GM06990 (cell line): ENCODE measurements around the gene PNMA6A.
"Not testable (repeated sequence)": the region's sequence is repeated elsewhere in the genome, so short reads cannot be mapped to it uniquely, and the experiment has no call there.

Source experiments
- DNase-seq: peaks from one replicate; pipeline ENCODE4 v3.0.0-alpha.2; 2011; ENCODE audit not compliant: insufficient read length; ENCODE audit errors: extremely low read depth
- H3K27me3 ChIP-seq: replicated peaks from 2 replicates; pipeline ENCODE4 v1.6.0; 2011; ENCODE audit warnings: low read length; ENCODE audit not compliant: control insufficient read depth, insufficient read depth
- H3K36me3 ChIP-seq: 2 replicates; pipeline ENCODE4 v1.5.1; 2011; ENCODE audit warnings: low read length; ENCODE audit not compliant: control insufficient read depth, insufficient read depth
- H3K4me3 ChIP-seq: replicated peaks from 2 replicates; pipeline ENCODE4 v1.5.1; 2011; ENCODE audit warnings: low read depth, mild to moderate bottlenecking, control low read depth, low read length
- CTCF ChIP-seq: IDR thresholded peaks from 2 replicates; pipeline ENCODE4 v1.5.1; 2011; ENCODE audit warnings: low read length, control low read depth, mild to moderate bottlenecking, inconsistent platforms; ENCODE audit not compliant: insufficient read depth, poor library complexity, severe bottlenecking

PNMA6A gene

GRCh38 chrX:153060095-153060445, 12.2 kb upstream of the PNMA6A start:
- Histone ChIP-seq H3K4me3 (no peak overlapping the region), H3K27me3 (no peaks in the 10 kb centered on the region), H3K36me3 (no peaks in the 10 kb centered on the region)
- TF ChIP-seq CTCF = no peak
- DNase-seq = no peak

DNA sequence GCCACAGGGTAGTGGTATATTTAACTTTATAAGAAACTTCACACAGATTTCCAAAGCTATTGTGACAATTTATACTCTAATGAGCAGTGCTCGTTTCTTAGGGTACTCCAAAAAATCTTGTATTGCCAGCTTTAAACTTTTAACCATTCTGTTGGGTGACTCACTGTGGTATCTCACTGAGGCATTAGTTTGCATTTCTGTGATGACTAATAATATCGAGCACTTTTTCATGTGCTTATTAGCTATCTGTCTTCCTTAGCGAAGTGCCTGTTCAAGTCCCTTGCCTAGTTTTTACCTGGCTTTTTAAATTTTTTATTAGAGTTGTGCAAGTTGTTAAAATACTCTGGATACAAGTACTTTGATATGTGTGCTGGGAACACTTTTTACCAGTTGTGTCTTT, 10.5 kb upstream of the PNMA6A start:
- DNase-seq = no peak
- Histone ChIP-seq H3K27me3 (no peaks in the 10 kb centered on the region; the same call in 1 of the 2 replicates), H3K4me3 (no peak overlapping the region), H3K36me3 (no peaks in the 10 kb centered on the region)
- no peak for TF ChIP-seq CTCF

GRCh38 chrX:153063315-153063714, 8.9 kb upstream of the PNMA6A start:
- Histone ChIP-seq H3K27me3 (no peaks in the 10 kb centered on the region; the same call in 1 of the 2 replicates), H3K36me3 (no peaks in the 10 kb centered on the region), H3K4me3 (no peak overlapping the region)
- no peak for DNase-seq
- no peak for TF ChIP-seq CTCF

GRCh38 chrX:153064061-153064460, 8.2 kb upstream of the PNMA6A start:
- no peak overlapping the region for H3K4me3 ChIP-seq
- H3K36me3 ChIP-seq = no peaks in the 10 kb centered on the region
- H3K27me3 ChIP-seq = no peaks in the 10 kb centered on the region; the same call in 1 of the 2 replicates
- TF ChIP-seq CTCF = no peak
- no peak for DNase-seq

GRCh38 chrX:153065389-153065788, 6.9 kb upstream of the PNMA6A start:
- Histone ChIP-seq H3K4me3 (no peak overlapping the region), H3K27me3 (no peaks in the 10 kb centered on the region; the same call in 1 of the 2 replicates), H3K36me3 (no peaks in the 10 kb centered on the region)
- no peak for DNase-seq
- TF ChIP-seq CTCF = no peak

DNA sequence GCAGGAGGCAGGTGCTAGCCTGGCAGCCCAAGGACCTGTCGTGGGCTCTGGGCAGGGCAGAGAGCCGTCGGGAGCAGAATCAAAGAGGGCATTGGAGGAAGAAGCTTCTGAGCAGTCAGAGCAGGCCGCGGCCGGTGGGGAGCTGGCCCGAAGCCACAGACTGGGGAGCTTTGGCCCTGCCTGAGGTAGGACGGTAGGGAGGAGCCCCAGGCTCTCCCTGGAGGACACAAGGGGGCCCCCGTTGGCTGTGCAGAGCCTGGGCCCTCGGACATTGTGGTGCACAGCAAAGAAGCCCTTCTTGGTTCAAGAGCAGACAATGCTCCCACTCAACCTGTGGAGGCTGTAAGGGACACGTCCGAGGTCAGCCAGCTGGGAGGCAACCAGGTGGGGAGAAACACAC, 5.9 kb upstream of the PNMA6A start:
- not testable (repeated sequence) for H3K4me3 ChIP-seq, H3K36me3 ChIP-seq, DNase-seq, H3K27me3 ChIP-seq

DNA sequence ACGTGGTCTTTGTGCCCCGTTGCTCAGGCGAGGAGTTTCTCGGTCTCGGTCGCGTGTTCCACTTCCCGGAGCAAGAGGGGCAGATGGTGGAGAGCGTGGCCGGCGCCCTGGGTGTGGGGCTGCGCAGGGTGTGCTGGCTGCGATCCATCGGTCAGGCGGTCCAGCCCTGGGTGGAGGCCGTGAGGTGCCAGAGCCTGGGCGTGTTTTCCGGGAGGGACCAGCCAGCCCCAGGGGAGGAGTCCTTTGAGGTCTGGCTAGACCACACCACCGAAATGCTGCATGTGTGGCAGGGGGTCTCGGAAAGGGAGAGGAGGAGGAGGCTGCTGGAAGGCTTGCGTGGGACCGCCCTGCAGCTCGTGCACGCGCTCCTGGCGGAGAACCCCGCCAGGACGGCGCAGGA, 1.1 kb downstream of the PNMA6A start:
- H3K4me3 ChIP-seq, H3K36me3 ChIP-seq, H3K27me3 ChIP-seq, DNase-seq: not testable (repeated sequence)
